Panc1 (cell line): ENCODE results near the gene NAPA. TPM values are rescaled to one million over a fixed set of nuclear protein-coding genes. Genes with fewer than 3 reads are reported as not detected.

Experiments used
- ATAC-seq: fragments of 200-7000 bp; cut with Tn5 transposase; 2 replicates; pipeline ENCODE4 v1.9.1; 2020; ENCODE audit warnings: mild to moderate bottlenecking, moderate library complexity
- BruUV-seq: library from RNA; stranded (reverse); fragments of 400-500 nt; replicated peaks from 2 replicates; lab custom pipeline; 2021; lab: Mats Ljungman, UMichigan
- CTCF ChIA-PET: fragments of 300-600 bp; sonication (Branson Sonifier 250); formaldehyde crosslinking; loops from one replicate; lab custom pipeline; 2022; ENCODE audit warnings: antibody characterized with exemption; lab: Charles Lee
- POLR2A ChIA-PET: fragments of 300-600 bp; sonication (Branson Sonifier 250); formaldehyde crosslinking; loops from one replicate; lab custom pipeline; 2022; ENCODE audit warnings: antibody characterized with exemption; lab: Charles Lee
- DNase-seq: peaks from one replicate; pipeline ENCODE4 v3.0.0-alpha.2; 2010; ENCODE audit warnings: low read depth, low spot score
- H3K27ac ChIP-seq: 2 replicates; pipeline ENCODE4 v1.5.1; 2011; ENCODE audit warnings: mild to moderate bottlenecking, low read length, inconsistent platforms
- H3K27me3 ChIP-seq: fragments of 200-500 bp; sonication (Bioruptor generic); 2 replicates; pipeline ENCODE4 v1.6.0; 2014; ENCODE audit warnings: low read length, inconsistent platforms; ENCODE audit not compliant: control insufficient read depth, insufficient read depth
- H3K36me3 ChIP-seq: fragments of 200-500 bp; sonication (Bioruptor generic); 2 replicates; pipeline ENCODE4 v1.5.1; 2014; ENCODE audit warnings: inconsistent platforms, mild to moderate bottlenecking, low read length, moderate library complexity; ENCODE audit not compliant: control insufficient read depth, insufficient read depth
- H3K4me1 ChIP-seq: 2 replicates; pipeline ENCODE4 v1.5.1; 2011; ENCODE audit warnings: inconsistent platforms, mild to moderate bottlenecking, low read length, moderate library complexity; ENCODE audit not compliant: control insufficient read depth, insufficient read depth
- H3K4me3 ChIP-seq, 2 experiments: 2 replicates each; pipeline ENCODE4 v1.5.1; 2011 to 2012; ENCODE audit warnings: low read depth in 2 of 2, low read length in 2 of 2, mild to moderate bottlenecking in 2 of 2, inconsistent platforms in 1 of 2, moderate library complexity in 1 of 2
- H3K9me3 ChIP-seq: fragments of 200-500 bp; sonication (Bioruptor generic); 2 replicates; pipeline ENCODE4 v1.5.1; 2014; ENCODE audit warnings: low read depth, mild to moderate bottlenecking, inconsistent platforms, low read length, moderate library complexity; ENCODE audit not compliant: control insufficient read depth, insufficient read depth
- CTCF ChIP-seq: fragments of 450-650 bp; IDR thresholded peaks from 2 replicates; pipeline ENCODE4 v1.5.1; 2017; ENCODE audit warnings: mild to moderate bottlenecking
- POLR2AphosphoS5 ChIP-seq: IDR thresholded peaks from 2 replicates; pipeline ENCODE4 v1.6.1; 2012; ENCODE audit warnings: mild to moderate bottlenecking, low read depth, low read length, moderate library complexity
- REST ChIP-seq, 2 experiments: IDR thresholded peaks; 2 replicates each; pipeline ENCODE4 v1.6.1; 2011 to 2012; ENCODE audit warnings: low read depth in 2 of 2, control low read depth in 1 of 2, low read length in 1 of 2, mild to moderate bottlenecking in 1 of 2, moderate library complexity in 1 of 2; ENCODE audit not compliant: insufficient read depth in 1 of 2
- SIN3A ChIP-seq: IDR thresholded peaks from 2 replicates; pipeline ENCODE4 v1.6.1; 2012; ENCODE audit warnings: low read depth, mild to moderate bottlenecking, low read length, moderate library complexity, borderline replicate concordance; ENCODE audit not compliant: insufficient read depth
- TCF7L2 ChIP-seq: IDR thresholded peaks from 2 replicates; pipeline ENCODE4 v1.6.1; 2011; ENCODE audit warnings: mild to moderate bottlenecking, low read depth, low read length, inconsistent platforms
- in situ Hi-C: cut with HindIII; loops from 2 replicates; pipeline ENCODE4 v1.10.0; 2016; ENCODE audit warnings: low sequenced_read_pairs, low pct_unique_long_range_greater_than_20kb
- intact Hi-C: fragments of 100-400 bp; cut with micrococcal nuclease; formaldehyde crosslinking; loops from one replicate; pipeline ENCODE4 v1.10.0; 2022; ENCODE audit not compliant: unreplicated experiment
- total RNA-seq: library from RNA; stranded (reverse); gene quantifications from one replicate; pipeline ENCODE4 v1.2.1, GENCODE V29; 2021; ENCODE audit not compliant: unreplicated experiment

Gene NAPA
- total RNA-seq, 1 experiment from 2014 or later, result 71.0 TPM

- BruUV-seq, result no TSS peak
- ChIA-PET CTCF (no interaction called here), POLR2A (no interaction called here)
- no peaks in the 10 kb centered on the region; the same call in 1 of the 2 replicates for H3K27me3 ChIP-seq
- H3K4me3 ChIP-seq, result no peak overlapping the region
- intact Hi-C loops, result no loop called here
- in situ Hi-C loops, result no loop called here
- no peaks in the 10 kb centered on the region for H3K9me3 ChIP-seq
- TF ChIP-seq POLR2AphosphoS5 (no peak), CTCF (no peak), REST (IDR thresholded peaks at IDR 0.05; ENCODE audit: insufficient read depth in 1 of 2, low read depth in 2 of 2, low read length in 1 of 2) (no peak), SIN3A (no peak), TCF7L2 (no peak)
- no peak overlapping the region for H3K27ac ChIP-seq
- no peaks in the 10 kb centered on the region for H3K36me3 ChIP-seq
- H3K4me1 ChIP-seq, result no peaks in the 10 kb centered on the region; the same call in none of the 2 replicates
- ATAC-seq, result peak; percentile 27; the same call in 1 of the 2 replicates
- DNase-seq, result no peak
Observed at GRCh38 chr19:47469363-47469700, 45.5 kb downstream of the NAPA start.

GRCh38 chr19:47467914-47468313 is 46.9 kb downstream of the NAPA start:
- Histone ChIP-seq H3K4me1 (no peaks in the 10 kb centered on the region; the same call in none of the 2 replicates), H3K4me3 (no peak overlapping the region), H3K36me3 (no peaks in the 10 kb centered on the region), H3K9me3 (no peaks in the 10 kb centered on the region), H3K27me3 (no peaks in the 10 kb centered on the region; the same call in 1 of the 2 replicates), H3K27ac (no peak overlapping the region)
- in situ Hi-C loops, result no loop called here
- DNase-seq (no peak), ATAC-seq (no peak)
- BruUV-seq, result no TSS peak
- TF ChIP-seq SIN3A, result no peak
- TF ChIP-seq CTCF, result no peak
- TF ChIP-seq POLR2AphosphoS5, result no peak
- TF ChIP-seq TCF7L2, result no peak
- TF ChIP-seq REST (IDR thresholded peaks at IDR 0.05; ENCODE audit: insufficient read depth in 1 of 2, low read depth in 2 of 2, low read length in 1 of 2), result no peak
- POLR2A ChIA-PET, result interaction anchor here (0.6 kb wide), 1 partner anchor 190 kb away, joined by 9 read pairs; no protein-coding TSS in a partner anchor
- intact Hi-C loops, result no loop called here
- CTCF ChIA-PET, result interaction anchor here (0.7 kb wide), 1 partner anchor 116 kb away, joined by 4 read pairs; no protein-coding TSS in a partner anchor
